B cell (primary cell): Measurements from ENCODE around the gene TLR7.

ENCODE experiments used
- EZH2 ChIP-seq: IDR thresholded peaks from 2 replicates; pipeline ENCODE4 v1.6.1; 2012; ENCODE audit warnings: borderline replicate concordance, low read depth, mild to moderate bottlenecking, moderate library complexity, low read length; ENCODE audit not compliant: insufficient read depth, poor library complexity, severe bottlenecking
- TF ChIP-seq, protein P1 (sequence below): fragments of 200-600 bp; IDR thresholded peaks from one replicate; pipeline ENCODE4 v1.8.0; 2022; ENCODE audit warnings: antibody characterized with exemption, mild to moderate bottlenecking

DNA sequence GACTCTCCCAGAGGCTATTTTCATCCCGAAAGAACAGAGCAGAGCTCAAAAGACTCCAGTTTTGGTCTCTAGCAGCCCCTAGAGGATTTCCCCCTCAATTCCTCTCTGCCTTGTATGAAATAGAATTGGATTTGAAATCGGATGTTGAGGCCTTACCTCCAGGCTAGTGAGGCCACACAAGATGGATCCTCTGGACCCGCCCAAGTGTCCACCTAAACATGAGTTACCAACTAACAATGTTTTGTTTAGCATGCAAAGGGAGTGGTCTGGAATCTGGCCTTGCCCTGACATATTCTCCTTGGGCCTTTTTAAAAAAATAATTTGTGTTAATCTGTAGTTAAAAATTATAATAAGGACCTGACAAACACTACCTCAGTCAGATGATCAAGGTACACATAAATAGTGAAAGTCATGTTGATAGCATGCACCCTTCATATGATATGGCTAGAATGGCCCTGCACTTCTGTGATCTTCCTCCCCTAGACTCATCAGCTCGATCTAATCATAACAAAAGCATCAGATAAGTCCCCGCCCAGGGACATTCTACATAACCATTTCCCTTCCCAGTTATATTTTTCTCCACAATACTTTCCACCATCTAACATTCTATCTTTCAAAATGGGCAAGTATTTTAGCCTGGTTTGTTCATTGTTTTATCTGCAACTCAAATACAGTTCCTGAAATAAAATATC is 46.1 kb downstream of the TLR7 start:
- TF ChIP-seq, protein P1, sequence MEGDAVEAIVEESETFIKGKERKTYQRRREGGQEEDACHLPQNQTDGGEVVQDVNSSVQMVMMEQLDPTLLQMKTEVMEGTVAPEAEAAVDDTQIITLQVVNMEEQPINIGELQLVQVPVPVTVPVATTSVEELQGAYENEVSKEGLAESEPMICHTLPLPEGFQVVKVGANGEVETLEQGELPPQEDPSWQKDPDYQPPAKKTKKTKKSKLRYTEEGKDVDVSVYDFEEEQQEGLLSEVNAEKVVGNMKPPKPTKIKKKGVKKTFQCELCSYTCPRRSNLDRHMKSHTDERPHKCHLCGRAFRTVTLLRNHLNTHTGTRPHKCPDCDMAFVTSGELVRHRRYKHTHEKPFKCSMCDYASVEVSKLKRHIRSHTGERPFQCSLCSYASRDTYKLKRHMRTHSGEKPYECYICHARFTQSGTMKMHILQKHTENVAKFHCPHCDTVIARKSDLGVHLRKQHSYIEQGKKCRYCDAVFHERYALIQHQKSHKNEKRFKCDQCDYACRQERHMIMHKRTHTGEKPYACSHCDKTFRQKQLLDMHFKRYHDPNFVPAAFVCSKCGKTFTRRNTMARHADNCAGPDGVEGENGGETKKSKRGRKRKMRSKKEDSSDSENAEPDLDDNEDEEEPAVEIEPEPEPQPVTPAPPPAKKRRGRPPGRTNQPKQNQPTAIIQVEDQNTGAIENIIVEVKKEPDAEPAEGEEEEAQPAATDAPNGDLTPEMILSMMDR, result no peak
- TF ChIP-seq EZH2, result no peak
